SK-N-MC (cell line): ENCODE measurements around the gene LEPROT.

Experiments used
- DNase-seq: peaks from one replicate; pipeline ENCODE4 v3.0.0-alpha.2; 2011; ENCODE audit warnings: low read depth, low spot score
- H3K27ac ChIP-seq: fragments of 200-600 bp; sonication (generic); 2 replicates; pipeline ENCODE4 v1.5.1; 2016; ENCODE audit warnings: mixed run types
- H3K36me3 ChIP-seq: fragments of 200-600 bp; sonication (generic); 2 replicates; pipeline ENCODE4 v1.6.1; 2017; ENCODE audit warnings: antibody characterized with exemption, low read length, mixed read lengths; ENCODE audit not compliant: insufficient read depth
- H3K4me3 ChIP-seq: fragments of 200-600 bp; sonication (generic); 2 replicates; pipeline ENCODE4 v1.5.1; 2016
- H3K9ac ChIP-seq: fragments of 200-600 bp; sonication (generic); 2 replicates; pipeline ENCODE4 v1.8.0; 2017; ENCODE audit warnings: mixed run types, mixed read lengths; ENCODE audit not compliant: insufficient read length
- H3K9me3 ChIP-seq: fragments of 200-600 bp; sonication (generic); 2 replicates; pipeline ENCODE4 v1.6.1; 2017; ENCODE audit warnings: low read depth, mild to moderate bottlenecking, antibody characterized with exemption, low read length, moderate library complexity, mixed read lengths
- EZH2 ChIP-seq: fragments of 200-600 bp; sonication (generic); IDR thresholded peaks from one replicate; pipeline ENCODE4 v1.6.1; 2017; ENCODE audit warnings: antibody characterized with exemption
- FOXP2 ChIP-seq: optimal IDR thresholded peaks from 2 replicates; pipeline ENCODE3; 2011; ENCODE audit warnings: mild to moderate bottlenecking, moderate library complexity; ENCODE audit not compliant: insufficient read depth; ENCODE audit errors: extremely low read length, control extremely low read depth
- POLR2AphosphoS5 ChIP-seq: IDR thresholded peaks from 2 replicates; pipeline ENCODE4 v1.6.1; 2012; ENCODE audit warnings: mild to moderate bottlenecking, low read depth, low read length, borderline replicate concordance

The LEPROT gene

DNA sequence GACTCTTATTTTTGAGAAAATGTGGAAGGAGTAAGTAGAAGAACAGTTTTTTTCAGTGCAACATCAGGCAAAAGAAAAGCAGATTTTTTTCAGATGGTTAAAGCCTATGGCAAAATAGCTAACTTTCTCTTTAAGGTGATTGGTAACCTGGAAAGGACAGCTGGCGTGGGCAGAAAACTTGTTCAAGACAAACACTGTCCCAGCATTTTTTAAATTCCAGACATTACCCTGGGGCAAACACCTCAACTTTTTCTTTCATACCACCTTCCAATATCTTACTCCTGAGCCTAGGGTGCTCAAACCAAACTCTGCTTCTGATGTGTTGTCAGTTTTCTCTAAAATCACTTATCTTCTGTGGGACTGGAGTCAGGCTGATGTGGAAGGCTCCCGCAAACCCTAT is 2.7 kb upstream of the LEPROT start:
- DNase-seq, result no peak
- H3K36me3 ChIP-seq, result no peaks in the 10 kb centered on the region; the same call in none of the 2 replicates
- H3K27ac ChIP-seq, result no peak overlapping the region
- H3K4me3 ChIP-seq, result no peak overlapping the region
- H3K9me3 ChIP-seq, result no peaks in the 10 kb centered on the region
- H3K9ac ChIP-seq, result no peak overlapping the region
- TF ChIP-seq POLR2AphosphoS5, result no peak
- TF ChIP-seq FOXP2, result no peak
- TF ChIP-seq EZH2, result no peak

- DNase-seq, result no peak
- no peak overlapping the region for H3K4me3 ChIP-seq
- TF ChIP-seq FOXP2 (no peak), POLR2AphosphoS5 (no peak), EZH2 (no peak)
- H3K27ac ChIP-seq, result no peak overlapping the region
- H3K36me3 ChIP-seq, result no peaks in the 10 kb centered on the region; the same call in 1 of the 2 replicates
- no peaks in the 10 kb centered on the region for H3K9me3 ChIP-seq
- no peak overlapping the region for H3K9ac ChIP-seq
Measured at GRCh38 chr1:65418522-65419185, 1.8 kb upstream of the LEPROT start.

DNA sequence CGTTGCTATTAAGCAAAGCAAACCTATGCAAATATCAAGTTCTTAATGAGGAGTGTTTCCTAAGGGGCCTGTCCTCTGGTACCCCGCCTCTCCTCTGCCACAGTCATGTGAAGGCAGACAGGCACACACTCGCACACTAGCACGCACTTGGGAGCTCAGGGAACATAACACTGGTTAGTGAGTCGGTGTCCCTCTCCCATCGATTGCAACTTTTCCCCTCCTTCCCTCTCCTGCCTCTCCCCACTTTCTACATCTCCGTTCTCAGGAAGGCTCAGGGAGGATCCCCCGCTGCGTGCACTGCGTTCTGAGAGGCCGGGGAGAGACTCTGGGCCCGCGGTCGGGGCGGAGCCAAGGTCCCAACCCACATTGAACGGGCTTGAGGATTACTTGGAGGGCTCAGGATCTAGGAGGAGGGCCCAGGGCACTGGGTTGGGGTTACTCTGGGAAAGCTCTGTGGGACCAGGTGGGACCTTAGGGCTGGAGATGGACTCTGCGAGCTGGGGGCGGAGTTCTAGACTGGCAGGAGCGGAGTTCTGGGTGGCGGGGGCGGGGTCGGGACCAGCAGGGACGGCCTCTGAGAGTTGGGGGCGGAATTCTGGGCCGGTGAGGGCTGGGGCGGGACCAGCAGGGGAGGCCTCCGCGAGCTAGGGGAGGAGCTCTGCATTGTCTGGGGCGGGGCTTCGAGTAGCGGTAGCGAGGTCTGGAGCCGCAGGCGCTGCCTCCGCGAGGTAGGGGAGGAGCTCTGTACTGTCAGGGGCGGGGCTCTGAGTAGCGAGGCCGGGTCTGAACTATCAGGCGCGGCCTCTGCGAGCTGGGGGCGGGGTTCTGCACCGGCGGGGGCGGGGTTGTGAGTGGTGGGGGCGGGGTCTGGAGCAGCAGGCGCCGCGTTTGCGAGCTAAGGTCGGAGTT is 533 bp upstream of the LEPROT start:
- peak; percentile 87 for DNase-seq
- no peaks in the 10 kb centered on the region for H3K36me3 ChIP-seq
- peak overlapping the region; percentile 28; the same call in 1 of the 2 replicates for H3K27ac ChIP-seq
- peak overlapping the region; percentile 97 for H3K4me3 ChIP-seq
- no peaks in the 10 kb centered on the region for H3K9me3 ChIP-seq
- H3K9ac ChIP-seq, result peak overlapping the region; percentile 63
- no peak for TF ChIP-seq FOXP2
- peak; percentile 56 for TF ChIP-seq POLR2AphosphoS5

DNA sequence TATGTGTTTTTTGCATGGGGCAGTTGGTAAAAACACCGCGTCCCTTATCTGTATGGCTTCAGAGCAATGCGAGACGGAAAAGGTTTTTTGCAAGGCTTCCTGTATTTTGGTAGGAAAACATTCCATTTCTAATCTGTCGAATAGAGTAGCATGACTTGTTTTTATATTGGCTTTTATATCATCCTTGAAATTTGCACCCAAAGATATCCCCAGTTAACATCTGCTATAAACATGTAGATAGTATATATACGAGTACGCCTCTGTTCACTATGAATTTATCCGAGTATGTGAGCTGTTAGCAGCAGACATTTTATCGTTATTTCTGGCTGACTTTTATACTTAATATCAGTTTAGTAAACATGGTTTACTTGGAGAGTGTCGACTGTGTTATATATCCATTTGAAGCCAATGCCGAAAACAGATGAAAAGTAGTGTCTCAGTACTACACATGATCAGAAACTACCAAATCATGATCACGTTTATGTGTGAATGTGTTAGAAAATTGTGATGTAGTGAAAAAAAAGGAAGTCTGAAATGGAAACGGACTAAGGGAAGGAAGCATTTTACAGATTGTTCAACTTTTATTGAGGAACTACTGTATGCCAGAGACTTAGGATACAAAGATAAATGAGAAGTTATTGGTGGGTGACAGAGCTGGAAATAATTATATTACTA is 1.0 kb downstream of the LEPROT start:
- Histone ChIP-seq H3K9me3 (no peaks in the 10 kb centered on the region), H3K27ac (no peak overlapping the region), H3K4me3 (peak overlapping the region; percentile 93), H3K9ac (peak overlapping the region; percentile 89), H3K36me3 (peaks cover 14% of the 10 kb centered on the region; the same call in 1 of the 2 replicates)
- no peak for TF ChIP-seq POLR2AphosphoS5
- TF ChIP-seq FOXP2, result no peak
- TF ChIP-seq EZH2, result no peak
- no peak for DNase-seq

DNA sequence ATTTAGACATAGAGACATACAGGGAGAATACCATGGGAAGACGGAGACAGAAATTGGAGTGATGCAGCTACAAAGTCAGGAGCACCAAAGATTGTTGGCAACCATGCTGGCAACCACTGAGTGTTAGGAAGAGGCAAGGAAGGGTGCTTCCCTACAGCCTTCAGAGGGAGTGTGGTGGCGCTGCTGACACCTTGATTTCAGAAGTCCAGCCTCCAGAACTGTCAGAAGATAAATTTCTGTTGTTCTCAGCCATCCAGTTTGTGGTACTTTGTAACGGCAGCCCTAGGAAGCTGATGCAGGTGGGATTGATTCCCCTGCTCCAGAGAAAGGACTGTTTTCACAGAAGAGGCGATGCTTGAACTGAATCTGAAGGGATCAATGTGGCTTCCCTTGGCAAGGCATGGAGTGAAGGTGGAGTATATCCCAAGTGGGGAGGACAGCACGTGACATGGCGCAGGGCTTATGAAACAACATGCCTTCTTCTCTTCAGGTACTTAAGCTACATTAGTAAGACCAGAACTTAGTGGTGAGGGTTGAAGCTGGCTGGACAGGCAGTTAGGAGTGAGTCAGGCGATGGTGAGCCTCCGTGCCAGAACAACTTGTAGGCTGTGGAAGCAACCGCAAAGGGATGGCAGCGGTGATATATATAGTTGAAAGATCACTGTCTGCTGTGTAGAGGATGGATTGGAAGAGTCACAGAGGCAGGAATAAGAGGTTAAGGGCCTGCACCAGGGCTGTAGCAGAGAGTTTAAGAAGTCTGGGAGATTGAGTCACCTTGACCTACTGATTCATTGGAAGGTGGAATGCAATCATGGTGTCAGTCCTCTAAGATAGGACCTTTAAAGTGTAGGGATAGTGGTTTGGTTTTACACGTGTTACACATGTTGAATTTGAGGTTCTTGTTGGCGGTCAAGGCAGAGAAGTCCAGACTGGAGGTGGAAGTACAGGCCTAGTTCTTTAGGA is 2.1 kb downstream of the LEPROT start:
- no peak overlapping the region; the same call in 1 of the 2 replicates for H3K4me3 ChIP-seq
- H3K9me3 ChIP-seq, result no peaks in the 10 kb centered on the region
- no peak overlapping the region for H3K27ac ChIP-seq
- DNase-seq, result no peak
- TF ChIP-seq FOXP2, result no peak
- TF ChIP-seq POLR2AphosphoS5, result no peak
- TF ChIP-seq EZH2, result no peak
- peaks cover 18% of the 10 kb centered on the region; the same call in 1 of the 2 replicates for H3K36me3 ChIP-seq
- no peak overlapping the region for H3K9ac ChIP-seq

- Histone ChIP-seq H3K27ac (no peak overlapping the region), H3K36me3 (peaks cover 18% of the 10 kb centered on the region; the same call in 1 of the 2 replicates), H3K9ac (no peak overlapping the region), H3K9me3 (no peaks in the 10 kb centered on the region), H3K4me3 (no peak overlapping the region)
- no peak for DNase-seq
- TF ChIP-seq FOXP2 (no peak), POLR2AphosphoS5 (no peak), EZH2 (no peak)
Measured at GRCh38 chr1:65423884-65424572, 3.6 kb downstream of the LEPROT start.

DNA sequence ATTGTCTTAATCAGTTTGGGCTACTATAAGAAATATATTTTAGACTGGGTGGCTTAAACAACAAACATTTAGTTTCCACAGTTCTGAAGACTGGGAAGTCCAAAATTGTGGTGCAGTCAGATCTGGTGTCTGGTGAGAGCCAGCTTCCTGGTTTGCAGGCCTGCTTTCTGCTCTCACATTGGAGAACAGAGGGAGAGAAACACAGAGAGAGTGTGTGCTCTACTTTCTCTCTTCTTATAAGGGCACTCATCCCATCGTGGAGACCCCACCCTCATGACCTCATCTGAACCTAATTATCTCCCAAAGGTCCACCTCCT is 4.1 kb downstream of the LEPROT start:
- TF ChIP-seq FOXP2 (no peak), EZH2 (no peak), POLR2AphosphoS5 (no peak)
- Histone ChIP-seq H3K4me3 (no peak overlapping the region), H3K27ac (no peak overlapping the region), H3K9ac (no peak overlapping the region), H3K36me3 (peaks cover 18% of the 10 kb centered on the region; the same call in 1 of the 2 replicates), H3K9me3 (no peaks in the 10 kb centered on the region)
- DNase-seq, result no peak
